EH (cell line): ENCODE measurements around the gene ZBTB17.
"Not testable (repeated sequence)": the region's sequence is repeated elsewhere in the genome, so short reads cannot be mapped to it uniquely, and the experiment has no call there.

Experiments used
- DNase-seq: peaks from one replicate; pipeline ENCODE4 v3.0.0-alpha.2; 2015; ENCODE audit warnings: low read depth

The ZBTB17 gene

DNA sequence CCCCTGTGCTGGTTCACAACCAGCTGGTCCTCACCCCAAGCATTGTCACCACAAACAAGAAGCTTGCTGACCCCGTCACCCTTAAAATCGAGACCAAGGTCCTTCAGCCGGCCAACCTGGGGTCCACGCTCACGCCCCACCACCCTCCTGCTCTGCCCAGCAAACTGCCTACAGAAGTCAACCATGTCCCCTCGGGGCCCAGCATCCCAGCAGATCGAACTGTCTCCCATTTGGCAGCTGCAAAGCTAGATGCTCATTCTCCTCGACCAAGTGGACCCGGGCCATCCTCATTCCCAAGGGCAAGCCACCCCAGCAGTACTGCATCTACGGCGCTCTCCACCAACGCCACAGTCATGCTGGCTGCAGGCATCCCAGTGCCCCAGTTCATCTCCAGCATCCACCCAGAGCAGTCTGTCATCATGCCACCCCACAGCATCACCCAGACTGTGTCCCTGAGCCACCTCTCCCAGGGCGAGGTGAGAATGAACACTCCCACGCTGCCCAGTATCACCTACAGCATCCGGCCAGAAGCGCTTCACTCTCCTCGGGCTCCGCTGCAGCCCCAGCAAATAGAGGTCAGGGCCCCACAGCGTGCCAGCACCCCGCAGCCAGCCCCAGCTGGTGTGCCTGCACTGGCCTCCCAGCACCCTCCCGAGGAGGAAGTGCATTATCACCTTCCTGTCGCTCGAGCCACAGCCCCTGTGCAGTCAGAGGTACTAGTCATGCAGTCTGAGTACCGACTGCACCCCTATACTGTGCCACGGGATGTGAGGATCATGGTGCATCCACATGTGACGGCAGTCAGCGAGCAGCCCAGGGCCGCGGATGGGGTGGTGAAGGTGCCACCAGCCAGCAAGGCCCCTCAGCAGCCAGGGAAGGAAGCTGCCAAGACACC, 40.6 kb downstream of the ZBTB17 start:
- no peak for DNase-seq

DNA sequence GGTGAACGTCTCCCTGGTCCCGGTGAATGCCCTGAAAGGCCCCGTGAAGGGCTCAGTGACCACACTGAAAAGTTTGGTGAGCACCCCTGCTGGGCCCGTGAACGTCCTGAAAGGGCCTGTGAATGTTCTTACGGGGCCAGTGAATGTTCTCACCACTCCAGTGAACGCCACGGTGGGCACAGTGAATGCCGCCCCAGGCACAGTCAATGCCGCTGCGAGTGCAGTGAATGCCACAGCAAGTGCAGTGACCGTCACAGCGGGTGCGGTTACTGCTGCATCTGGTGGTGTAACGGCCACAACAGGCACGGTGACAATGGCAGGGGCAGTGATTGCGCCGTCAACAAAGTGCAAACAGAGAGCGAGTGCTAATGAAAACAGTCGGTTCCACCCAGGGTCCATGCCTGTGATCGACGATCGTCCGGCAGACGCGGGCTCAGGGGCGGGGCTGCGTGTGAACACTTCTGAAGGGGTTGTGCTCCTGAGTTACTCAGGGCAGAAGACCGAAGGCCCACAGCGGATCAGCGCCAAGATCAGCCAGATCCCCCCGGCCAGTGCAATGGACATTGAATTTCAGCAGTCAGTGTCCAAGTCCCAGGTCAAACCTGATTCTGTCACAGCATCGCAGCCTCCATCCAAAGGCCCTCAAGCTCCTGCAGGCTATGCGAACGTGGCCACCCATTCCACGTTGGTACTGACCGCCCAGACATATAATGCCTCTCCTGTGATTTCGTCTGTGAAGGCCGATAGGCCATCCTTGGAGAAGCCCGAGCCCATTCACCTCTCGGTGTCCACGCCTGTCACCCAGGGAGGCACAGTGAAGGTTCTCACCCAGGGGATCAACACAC, 41.5 kb downstream of the ZBTB17 start:
- DNase-seq = no peak

DNA sequence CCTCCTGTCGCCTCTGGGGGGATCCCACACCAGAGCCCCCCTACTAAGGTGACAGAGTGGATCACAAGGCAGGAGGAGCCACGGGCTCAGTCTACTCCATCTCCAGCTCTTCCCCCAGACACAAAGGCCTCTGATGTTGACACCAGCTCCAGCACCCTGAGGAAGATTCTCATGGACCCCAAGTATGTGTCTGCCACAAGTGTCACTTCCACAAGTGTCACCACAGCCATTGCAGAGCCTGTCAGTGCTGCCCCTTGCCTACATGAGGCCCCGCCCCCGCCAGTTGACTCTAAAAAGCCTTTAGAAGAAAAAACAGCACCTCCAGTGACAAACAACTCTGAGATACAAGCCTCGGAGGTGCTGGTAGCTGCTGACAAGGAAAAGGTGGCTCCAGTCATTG, 42.2 kb downstream of the ZBTB17 start:
- no peak for DNase-seq

DNA sequence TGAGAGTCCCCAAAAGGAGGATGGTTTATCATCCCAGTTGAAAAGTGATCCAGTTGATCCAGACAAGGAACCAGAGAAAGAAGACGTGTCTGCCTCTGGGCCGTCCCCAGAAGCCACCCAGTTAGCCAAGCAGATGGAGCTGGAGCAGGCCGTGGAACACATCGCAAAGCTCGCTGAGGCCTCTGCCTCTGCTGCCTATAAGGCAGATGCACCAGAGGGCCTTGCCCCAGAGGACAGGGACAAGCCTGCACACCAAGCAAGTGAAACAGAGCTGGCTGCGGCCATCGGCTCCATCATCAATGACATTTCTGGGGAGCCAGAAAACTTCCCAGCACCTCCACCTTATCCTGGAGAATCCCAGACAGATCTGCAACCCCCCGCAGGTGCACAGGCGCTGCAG, 43.3 kb downstream of the ZBTB17 start:
- DNase-seq = no peak

DNA sequence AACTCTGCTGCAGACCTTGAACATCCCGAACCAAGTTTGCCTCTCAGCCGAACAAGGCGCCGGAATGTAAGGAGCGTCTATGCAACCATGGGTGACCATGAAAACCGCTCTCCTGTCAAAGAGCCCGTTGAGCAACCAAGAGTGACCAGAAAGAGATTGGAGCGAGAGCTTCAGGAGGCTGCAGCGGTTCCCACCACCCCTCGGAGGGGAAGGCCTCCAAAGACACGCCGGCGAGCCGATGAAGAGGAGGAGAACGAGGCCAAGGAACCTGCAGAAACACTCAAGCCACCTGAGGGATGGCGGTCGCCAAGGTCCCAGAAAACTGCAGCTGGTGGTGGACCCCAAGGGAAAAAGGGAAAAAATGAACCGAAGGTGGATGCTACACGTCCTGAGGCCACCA, 44.0 kb downstream of the ZBTB17 start:
- DNase-seq = no peak

DNA sequence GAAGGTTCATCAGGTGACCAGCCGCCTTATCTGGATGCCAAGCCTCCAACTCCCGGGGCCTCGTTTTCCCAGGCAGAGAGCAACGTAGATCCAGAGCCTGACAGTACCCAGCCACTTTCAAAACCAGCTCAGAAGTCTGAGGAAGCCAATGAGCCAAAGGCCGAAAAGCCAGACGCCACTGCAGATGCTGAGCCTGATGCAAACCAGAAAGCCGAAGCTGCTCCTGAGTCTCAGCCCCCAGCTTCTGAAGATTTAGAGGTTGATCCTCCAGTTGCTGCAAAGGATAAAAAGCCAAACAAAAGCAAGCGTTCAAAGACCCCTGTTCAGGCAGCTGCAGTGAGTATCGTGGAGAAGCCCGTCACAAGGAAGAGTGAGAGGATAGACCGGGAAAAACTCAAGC, 44.5 kb downstream of the ZBTB17 start:
- no peak for DNase-seq

DNA sequence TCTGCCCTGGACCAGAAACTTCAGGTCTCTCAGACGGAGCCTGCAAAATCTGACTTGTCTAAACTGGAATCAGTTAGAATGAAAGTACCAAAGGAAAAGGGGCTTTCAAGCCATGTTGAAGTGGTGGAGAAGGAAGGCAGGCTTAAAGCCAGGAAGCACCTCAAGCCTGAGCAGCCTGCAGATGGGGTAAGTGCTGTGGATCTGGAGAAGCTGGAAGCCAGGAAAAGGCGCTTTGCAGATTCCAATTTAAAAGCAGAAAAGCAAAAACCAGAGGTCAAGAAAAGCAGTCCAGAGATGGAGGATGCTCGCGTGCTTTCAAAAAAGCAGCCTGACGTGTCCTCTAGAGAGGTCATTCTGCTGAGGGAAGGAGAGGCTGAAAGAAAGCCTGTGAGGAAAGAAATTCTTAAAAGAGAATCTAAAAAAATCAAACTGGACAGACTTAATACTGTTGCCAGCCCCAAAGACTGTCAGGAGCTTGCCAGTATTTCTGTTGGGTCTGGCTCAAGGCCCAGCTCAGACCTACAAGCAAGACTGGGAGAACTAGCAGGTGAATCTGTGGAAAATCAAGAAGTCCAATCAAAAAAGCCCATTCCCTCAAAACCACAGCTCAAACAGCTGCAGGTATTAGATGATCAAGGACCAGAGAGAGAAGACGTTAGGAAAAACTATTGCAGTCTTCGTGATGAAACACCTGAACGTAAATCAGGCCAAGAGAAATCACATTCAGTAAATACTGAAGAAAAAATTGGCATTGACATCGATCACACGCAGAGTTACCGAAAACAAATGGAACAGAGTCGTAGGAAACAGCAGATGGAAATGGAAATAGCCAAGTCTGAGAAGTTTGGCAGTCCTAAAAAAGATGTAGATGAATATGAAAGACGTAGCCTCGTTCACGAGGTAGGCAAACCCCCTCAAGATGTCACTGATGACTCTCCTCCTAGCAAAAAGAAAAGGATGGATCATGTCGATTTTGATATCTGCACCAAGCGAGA, 46.6 kb downstream of the ZBTB17 start:
- DNase-seq = no peak

DNA sequence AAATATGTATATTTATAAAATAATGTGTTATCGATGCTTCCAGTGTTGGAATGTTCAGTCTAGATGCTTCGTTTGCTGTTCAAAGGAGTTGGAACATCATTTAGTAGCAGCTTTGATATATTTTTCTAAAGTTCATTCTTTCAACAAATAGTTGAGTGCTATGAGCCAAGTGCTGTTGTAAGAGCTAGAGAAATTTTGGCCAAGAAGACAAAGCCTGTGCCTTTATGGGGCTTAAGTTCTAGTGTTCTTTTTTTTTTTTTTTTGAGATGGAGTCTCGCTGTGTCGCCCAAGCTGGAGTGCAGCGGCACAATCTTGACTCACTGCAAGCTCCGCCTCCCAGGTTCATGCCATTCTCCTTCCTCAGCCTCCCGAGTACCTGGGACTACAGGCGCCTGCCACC, 49.5 kb downstream of the ZBTB17 start:
- DNase-seq = not testable (repeated sequence)

DNA sequence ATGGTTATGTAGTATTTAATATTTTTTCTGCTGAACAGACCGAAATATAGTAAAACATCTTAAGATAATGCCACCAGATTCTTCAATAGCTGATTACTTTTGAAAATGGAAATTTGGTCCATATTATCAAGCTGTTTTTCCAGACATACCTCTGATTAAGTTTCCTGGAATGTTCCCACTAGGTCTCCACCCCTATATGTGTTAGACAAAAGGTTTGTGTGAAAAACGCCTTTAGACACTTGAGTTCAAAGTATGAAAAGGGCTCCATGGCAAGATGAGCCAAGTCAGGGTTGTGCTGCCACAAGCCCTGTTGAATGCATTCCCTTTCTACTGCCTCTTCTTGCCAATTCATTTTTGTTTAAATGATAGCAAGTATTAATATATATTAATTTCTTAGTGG, 52.7 kb downstream of the ZBTB17 start:
- DNase-seq = peak; percentile 72

DNA sequence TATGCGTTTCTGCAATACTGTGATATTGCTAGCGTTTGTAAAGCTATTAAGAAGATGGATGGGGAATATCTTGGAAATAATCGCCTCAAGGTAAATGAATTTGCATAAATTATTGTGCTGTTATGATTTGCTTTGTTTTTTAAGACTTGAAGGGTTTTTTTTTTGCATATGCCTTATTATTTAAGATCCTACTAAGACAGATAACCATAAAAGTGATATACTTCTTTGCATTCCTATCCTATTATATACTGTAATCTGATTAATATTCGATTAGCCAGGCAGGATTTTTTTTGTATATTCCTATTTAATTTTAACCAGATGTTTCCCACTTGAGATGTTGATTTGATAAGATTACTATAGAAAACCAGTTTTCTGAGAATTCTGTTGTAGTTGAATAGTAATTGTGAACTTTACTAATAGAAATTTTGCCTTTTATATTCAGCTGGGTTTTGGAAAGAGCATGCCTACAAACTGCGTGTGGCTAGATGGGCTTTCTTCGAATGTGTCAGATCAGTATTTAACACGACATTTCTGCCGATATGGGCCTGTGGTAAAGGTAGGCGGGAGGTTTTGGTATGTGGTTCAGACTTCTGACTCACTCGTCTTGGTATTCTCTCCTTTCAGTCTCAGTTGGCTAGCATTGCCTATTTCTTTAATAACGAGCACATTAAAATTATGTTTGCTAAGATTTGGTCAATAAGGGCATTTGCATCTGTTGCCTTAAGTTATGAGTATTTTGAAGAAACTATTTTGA, 56.8 kb downstream of the ZBTB17 start:
- peak; percentile 86 for DNase-seq

DNA sequence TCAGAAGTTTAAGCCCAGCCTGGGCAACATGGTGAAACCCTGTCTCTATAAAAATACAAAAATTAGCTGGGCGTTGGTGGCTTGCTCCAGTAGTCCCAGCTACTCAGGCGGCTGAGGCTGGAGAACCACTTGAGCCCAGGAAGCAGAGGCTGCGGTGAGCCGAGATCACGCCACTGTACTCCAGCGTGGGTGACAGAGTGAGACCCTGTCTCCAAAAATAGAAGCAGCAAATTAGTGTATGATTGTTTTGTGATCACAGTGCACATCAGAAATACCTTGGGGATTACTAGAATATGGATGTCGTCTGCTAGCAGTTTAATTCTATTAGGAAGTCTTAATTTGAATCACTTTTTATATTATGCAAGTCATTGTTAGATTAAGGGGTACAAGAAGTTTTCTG, 59.0 kb downstream of the ZBTB17 start:
- DNase-seq = no peak

DNA sequence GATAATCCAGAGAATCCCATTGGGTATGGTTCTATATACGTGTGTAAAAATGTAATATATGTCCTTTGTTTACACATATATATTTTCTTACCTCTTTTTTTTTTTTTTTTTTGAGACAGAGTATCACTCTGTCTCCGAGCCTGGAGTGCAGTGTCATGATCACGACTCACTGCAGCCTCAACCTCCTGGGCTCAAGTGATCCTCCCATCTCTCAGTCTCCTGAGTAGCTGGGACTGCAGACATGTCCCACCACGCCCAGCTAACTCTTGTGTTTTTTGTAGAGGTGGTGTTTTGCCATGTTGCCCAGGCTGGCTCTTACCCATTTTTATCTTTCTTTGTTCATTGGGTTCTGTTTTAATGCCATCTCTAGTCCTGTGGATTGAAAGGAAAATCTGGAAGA, 59.5 kb downstream of the ZBTB17 start:
- peak; percentile 64 for DNase-seq

DNA sequence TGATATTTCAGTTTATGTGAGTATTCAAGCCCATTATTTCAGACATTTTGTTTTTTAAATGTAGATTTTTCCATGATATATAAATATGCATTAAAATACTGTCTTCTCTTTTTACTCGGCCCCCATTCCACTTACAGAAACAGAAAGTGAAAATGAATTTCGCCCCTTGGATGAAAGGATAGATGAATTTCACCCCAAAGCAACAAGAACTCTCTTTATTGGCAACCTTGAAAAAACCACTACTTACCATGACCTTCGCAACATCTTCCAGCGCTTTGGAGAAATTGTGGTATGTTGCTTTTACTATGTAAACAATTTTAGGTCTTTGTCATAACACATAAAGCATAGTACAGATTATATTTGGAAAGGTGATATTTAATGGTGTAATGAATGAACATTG, 59.9 kb downstream of the ZBTB17 start:
- DNase-seq = peak; percentile 20

DNA sequence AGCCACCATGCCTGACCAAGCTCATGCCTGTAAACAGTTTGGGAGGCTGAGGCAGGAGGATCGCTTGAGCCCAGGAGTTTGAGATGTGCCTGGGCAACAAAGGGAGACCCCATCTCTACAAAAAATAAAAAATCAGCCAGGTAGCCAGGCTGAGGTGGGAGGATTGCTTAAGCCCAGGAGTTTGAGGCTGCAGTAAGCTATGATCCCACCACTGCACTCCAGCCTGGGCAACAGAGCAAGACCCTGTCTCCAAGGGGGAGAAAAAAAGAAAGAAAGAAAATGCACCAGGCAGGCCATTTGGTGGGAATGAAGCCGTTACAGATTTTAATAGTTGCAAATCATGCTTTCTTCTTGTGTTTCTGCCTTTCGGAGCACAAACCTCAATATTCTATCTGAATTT, 62.3 kb downstream of the ZBTB17 start:
- DNase-seq = not testable (repeated sequence)

DNA sequence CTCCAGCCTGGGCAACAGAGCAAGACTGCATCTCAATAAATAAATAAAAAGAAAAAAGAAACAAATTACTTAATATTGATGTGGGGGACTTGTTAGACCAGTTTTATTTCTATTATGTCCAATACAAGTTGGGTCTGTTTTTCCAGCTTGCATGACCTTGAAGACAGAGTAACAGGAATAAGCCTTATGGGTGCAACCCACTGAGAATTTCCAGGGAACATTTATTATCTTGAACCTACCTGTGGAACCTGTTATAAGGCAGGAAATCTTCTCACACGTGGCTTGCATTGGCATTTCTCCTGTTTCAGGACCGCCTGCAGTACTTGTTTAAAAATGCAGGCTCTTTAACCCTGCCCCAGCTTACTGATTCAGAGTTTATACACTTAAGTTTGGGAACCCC, 64.0 kb downstream of the ZBTB17 start:
- no peak for DNase-seq

DNA sequence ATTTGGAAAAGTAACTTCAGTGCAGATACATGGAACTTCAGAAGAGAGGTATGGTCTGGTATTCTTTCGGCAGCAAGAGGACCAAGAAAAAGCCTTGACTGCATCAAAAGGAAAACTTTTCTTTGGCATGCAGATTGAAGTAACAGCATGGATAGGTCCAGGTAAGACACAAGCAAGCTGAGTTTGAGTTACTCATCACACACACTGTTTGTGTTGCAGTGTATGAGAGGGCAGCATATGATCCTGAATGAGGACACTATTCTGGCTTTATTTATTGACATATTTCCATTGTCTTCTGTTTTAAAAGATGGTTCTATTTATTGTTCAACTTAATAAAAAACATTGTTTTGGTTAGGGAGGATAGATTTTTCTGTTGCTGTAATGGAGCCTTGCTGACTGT, 64.8 kb downstream of the ZBTB17 start:
- no peak for DNase-seq

DNA sequence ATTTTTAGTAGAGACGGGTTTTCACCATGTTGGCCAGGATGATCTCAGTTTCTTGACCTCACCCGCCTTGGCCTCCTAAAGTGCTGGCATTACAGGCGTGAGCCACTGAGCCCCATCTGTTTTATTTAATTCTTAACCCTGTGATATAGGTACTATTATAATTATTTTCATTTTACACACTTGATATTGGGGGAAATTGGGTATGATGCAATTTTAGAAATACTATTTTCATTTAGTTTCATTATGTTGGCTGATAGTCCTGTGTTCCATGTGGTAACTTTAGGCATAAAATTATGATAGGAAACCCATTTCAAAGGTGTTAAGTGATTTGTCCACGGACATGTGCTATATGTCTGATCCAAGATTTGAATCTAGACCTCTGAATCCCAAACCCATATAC, 67.3 kb downstream of the ZBTB17 start:
- no peak for DNase-seq

DNA sequence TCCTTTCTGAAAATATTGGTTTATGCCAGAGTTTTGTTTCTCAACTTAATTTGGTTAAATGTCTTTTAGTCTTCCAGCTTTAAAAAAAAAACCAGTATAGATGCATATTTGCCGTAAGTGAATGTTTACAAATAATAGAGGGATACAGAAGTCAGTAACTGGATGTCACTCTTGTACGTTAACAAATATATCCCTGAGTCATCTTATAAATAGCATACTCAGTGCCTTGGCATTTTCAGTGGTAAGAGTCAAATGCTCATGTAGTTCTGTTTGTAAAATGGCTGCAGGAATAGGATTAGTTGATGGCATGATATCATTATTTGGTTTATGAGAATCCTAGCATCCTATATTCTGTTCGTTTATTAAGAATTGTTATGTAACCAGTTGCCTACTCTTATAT, 73.0 kb downstream of the ZBTB17 start:
- DNase-seq = peak; percentile 87

DNA sequence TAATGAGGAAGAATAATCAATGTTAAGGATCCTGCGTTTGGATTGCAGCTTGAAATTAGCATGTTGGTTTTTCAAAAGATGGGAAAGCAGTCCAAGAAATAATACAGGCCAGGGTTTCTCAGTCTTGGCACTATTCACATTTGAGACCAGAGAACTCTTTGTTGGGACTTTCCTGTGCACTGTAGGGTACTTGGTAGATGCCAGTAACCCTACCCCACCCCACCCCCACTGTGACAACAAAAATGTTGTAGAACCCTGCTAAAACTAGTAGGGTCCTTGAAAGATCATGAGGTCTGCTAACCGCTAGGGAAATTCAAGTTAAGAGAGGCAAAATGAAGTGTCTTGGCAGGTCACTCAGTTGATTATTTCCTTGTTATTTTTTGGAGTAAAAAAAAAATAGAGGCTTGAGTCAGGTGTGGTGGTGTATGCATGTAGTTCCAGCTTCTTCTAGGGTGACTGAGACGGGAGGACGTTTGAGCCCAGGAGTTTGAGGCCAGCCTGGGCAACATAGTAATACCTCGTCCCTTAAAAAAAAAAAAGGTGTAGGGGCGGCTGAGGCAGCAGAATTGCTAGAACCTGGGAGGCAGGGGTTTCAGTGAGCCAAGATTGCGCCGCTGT, 75.1 kb downstream of the ZBTB17 start:
- DNase-seq = no peak

DNA sequence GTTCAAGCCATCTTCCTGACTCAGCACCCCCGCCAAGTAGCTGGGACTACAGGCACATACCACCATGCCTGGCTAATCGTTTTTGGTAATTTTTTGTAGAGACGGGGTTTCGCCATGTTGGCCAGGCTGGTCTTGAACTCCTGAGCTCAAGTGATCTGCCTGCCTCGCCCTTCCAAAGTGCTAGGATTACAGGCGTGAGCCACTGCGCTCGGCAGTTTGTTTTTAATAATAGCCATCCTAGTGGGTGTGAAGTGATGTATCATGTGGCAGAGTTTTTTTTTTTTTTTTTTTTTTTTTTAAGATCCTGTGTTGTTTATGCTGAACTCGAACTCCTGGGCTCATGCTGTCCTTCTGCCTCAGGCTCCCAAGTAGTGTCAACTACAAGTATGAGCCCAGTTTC, 76.6 kb downstream of the ZBTB17 start:
- no peak for DNase-seq
